GM19240 (cell line): ENCODE results near the gene DENND4A.
"Not testable (repeated sequence)": the region's sequence is repeated elsewhere in the genome, so short reads cannot be mapped to it uniquely, and the experiment has no call there.

ENCODE experiments used
- DNase-seq: peaks from one replicate; pipeline ENCODE4 v3.0.0; 2011; ENCODE audit warnings: low spot score; ENCODE audit not compliant: insufficient read length

DENND4A gene

GRCh38 chr15:65638109-65638508 is 154.0 kb downstream of the DENND4A start:
- no peak for DNase-seq

- DNase-seq: no peak
These were observed 157.7 kb downstream of the DENND4A start for GRCh38 chr15:65634356-65634755.

- no peak for DNase-seq
These were observed 158.3 kb downstream of the DENND4A start for GRCh38 chr15:65633752-65634151.

GRCh38 chr15:65632780-65633375 is 159.2 kb downstream of the DENND4A start:
- DNase-seq: no peak

- DNase-seq: no peak
These were observed 160.6 kb downstream of the DENND4A start for GRCh38 chr15:65631503-65631902.

GRCh38 chr15:65630760-65631159 is 161.3 kb downstream of the DENND4A start:
- DNase-seq: no peak

GRCh38 chr15:65629548-65629947 is 162.5 kb downstream of the DENND4A start:
- no peak for DNase-seq

- DNase-seq: no peak
These were observed 165.2 kb downstream of the DENND4A start for GRCh38 chr15:65626856-65627255.

GRCh38 chr15:65623103-65623502 is 169.0 kb downstream of the DENND4A start:
- DNase-seq: no peak

- DNase-seq: no peak
These were observed 170.5 kb downstream of the DENND4A start, which contains the start of gene SLC24A1 for GRCh38 chr15:65621638-65622037. Gene SLC24A1 (plus strand): TSS chr15:65621938. CDS start chr15:65624081, 2,143 bp downstream.

- DNase-seq: no peak
These were observed 171.3 kb downstream of the DENND4A start for GRCh38 chr15:65620833-65621232.

GRCh38 chr15:65619626-65620290 is 172.3 kb downstream of the DENND4A start:
- DNase-seq: no peak

- DNase-seq: no peak
These were observed 173.5 kb downstream of the DENND4A start for GRCh38 chr15:65618560-65619109.

GRCh38 chr15:65615887-65616286 is 176.2 kb downstream of the DENND4A start:
- DNase-seq: not testable (repeated sequence)

GRCh38 chr15:65612949-65613744 is 178.9 kb downstream of the DENND4A start:
- no peak for DNase-seq

- DNase-seq: no peak
These were observed 179.5 kb downstream of the DENND4A start for GRCh38 chr15:65612616-65612946.

GRCh38 chr15:65611888-65612615 is 180.0 kb downstream of the DENND4A start:
- no peak for DNase-seq

- DNase-seq: peak; percentile 86
These were observed 181.0 kb downstream of the DENND4A start, which contains the start of gene INTS14 for GRCh38 chr15:65610871-65611718. Gene INTS14 (minus strand): TSS chr15:65611131. CDS start chr15:65607380, 3,751 bp downstream.
